IMR-90 (cell line): ENCODE measurements around the gene HOXB7. TPM values are rescaled to one million over a fixed set of nuclear protein-coding genes. Genes with fewer than 3 reads are reported as not detected.

Experiments
- ATAC-seq: fragments of 200-7000 bp; cut with Tn5 transposase; 2 replicates; pipeline ENCODE4 v1.9.1; 2020; ENCODE audit warnings: low read depth, mild to moderate bottlenecking, moderate library complexity
- BruUV-seq: library from RNA; stranded (reverse); fragments of 400-500 nt; replicated peaks from 2 replicates; lab custom pipeline; 2021; lab: Mats Ljungman, UMichigan
- CTCF ChIA-PET: fragments of 300-600 bp; formaldehyde crosslinking; extraction: SDS; loops from one replicate; lab custom pipeline; 2021; ENCODE audit warnings: antibody characterized with exemption; lab: Yijun Ruan, JAX
- POLR2A ChIA-PET: fragments of 300-600 bp; sonication (Branson Sonifier 250); formaldehyde crosslinking; loops from one replicate; lab custom pipeline; 2022; ENCODE audit warnings: antibody characterized with exemption; ENCODE audit not compliant: unreplicated experiment; lab: Charles Lee
- DNase-seq: peaks from one replicate; pipeline ENCODE4 v3.0.0; 2013
- H2AFZ ChIP-seq: replicated peaks from 2 replicates; pipeline ENCODE3; 2013; ENCODE audit warnings: low read length, mild to moderate bottlenecking; ENCODE audit not compliant: poor library complexity
- H2AK5ac ChIP-seq: 2 replicates; pipeline ENCODE4 v1.6.1; 2013; ENCODE audit warnings: low read depth, low read length, inconsistent platforms
- H2AK9ac ChIP-seq: replicated peaks from 2 replicates; pipeline ENCODE3; 2013; ENCODE audit warnings: mild to moderate bottlenecking, low read depth, low read length, moderate library complexity; ENCODE audit not compliant: poor library complexity
- H2BK120ac ChIP-seq: 2 replicates; pipeline ENCODE4 v1.6.1; 2013; ENCODE audit warnings: low read depth, low read length, inconsistent platforms
- H2BK15ac ChIP-seq: 3 replicates; pipeline ENCODE4 v1.6.1; 2013; ENCODE audit warnings: low read depth, low read length, inconsistent platforms
- H2BK20ac ChIP-seq: 2 replicates; pipeline ENCODE4 v1.6.1; 2013; ENCODE audit warnings: low read depth, mild to moderate bottlenecking, inconsistent platforms, low read length, moderate library complexity
- H2BK5ac ChIP-seq: 2 replicates; pipeline ENCODE4 v1.6.1; 2013; ENCODE audit warnings: mild to moderate bottlenecking, low read depth, low read length, inconsistent platforms; ENCODE audit not compliant: poor library complexity, severe bottlenecking
- H3K14ac ChIP-seq: replicated peaks from 2 replicates; pipeline ENCODE4 v1.6.1; 2013; ENCODE audit warnings: low read depth, low read length, inconsistent platforms
- H3K18ac ChIP-seq: 2 replicates; pipeline ENCODE4 v1.6.1; 2013; ENCODE audit warnings: low read depth, low read length, control low read depth
- H3K23ac ChIP-seq: 2 replicates; pipeline ENCODE4 v1.6.1; 2013; ENCODE audit warnings: low read depth, low read length, inconsistent platforms
- H3K27ac ChIP-seq: 2 replicates; pipeline ENCODE4 v1.5.1; 2013; ENCODE audit warnings: mild to moderate bottlenecking, control low read depth, low read length; ENCODE audit not compliant: insufficient read depth
- H3K27me3 ChIP-seq: 2 replicates; pipeline ENCODE4 v1.6.1; 2013; ENCODE audit warnings: low read length; ENCODE audit not compliant: control insufficient read depth, insufficient read depth
- H3K36me3 ChIP-seq: 2 replicates; pipeline ENCODE4 v1.6.1; 2013; ENCODE audit warnings: low read length, mixed read lengths; ENCODE audit not compliant: control insufficient read depth, insufficient read depth
- H3K4ac ChIP-seq: 2 replicates; pipeline ENCODE4 v1.6.1; 2013; ENCODE audit warnings: low read depth, low read length, inconsistent platforms
- H3K4me1 ChIP-seq: 2 replicates; pipeline ENCODE4 v1.6.1; 2013; ENCODE audit warnings: low read length, mixed read lengths; ENCODE audit not compliant: control insufficient read depth, insufficient read depth
- H3K4me2 ChIP-seq: 2 replicates; pipeline ENCODE4 v1.6.1; 2013; ENCODE audit warnings: low read depth, mild to moderate bottlenecking, control low read depth, low read length, moderate library complexity
- H3K4me3 ChIP-seq: 2 replicates; pipeline ENCODE4 v1.5.1; 2013; ENCODE audit warnings: low read depth, mild to moderate bottlenecking, control low read depth, low read length, moderate library complexity; ENCODE audit not compliant: insufficient read depth
- H3K56ac ChIP-seq: 2 replicates; pipeline ENCODE4 v1.6.1; 2013; ENCODE audit warnings: low read length, inconsistent platforms; ENCODE audit not compliant: insufficient read depth; ENCODE audit errors: extremely low read depth
- H3K79me1 ChIP-seq, 2 experiments: 2 replicates each; pipeline ENCODE4 v1.6.1; 2013; ENCODE audit warnings: low read length in 2 of 2, inconsistent platforms in 1 of 2, low read depth in 1 of 2
- H3K9ac ChIP-seq: 2 replicates; pipeline ENCODE4 v1.6.1; 2013; ENCODE audit warnings: low read depth, low read length, control low read depth
- H3K9me1 ChIP-seq: 2 replicates; pipeline ENCODE4 v1.6.1; 2013; ENCODE audit warnings: low read length, inconsistent platforms; ENCODE audit not compliant: insufficient read depth
- H3K9me3 ChIP-seq: 2 replicates; pipeline ENCODE4 v1.6.1; 2013; ENCODE audit warnings: low read length; ENCODE audit not compliant: control insufficient read depth, insufficient read depth
- H4K20me1 ChIP-seq: 2 replicates; pipeline ENCODE4 v1.6.1; 2013; ENCODE audit warnings: low read length, inconsistent platforms; ENCODE audit not compliant: insufficient read depth
- H4K5ac ChIP-seq: 2 replicates; pipeline ENCODE4 v1.6.1; 2013; ENCODE audit warnings: mild to moderate bottlenecking, low read depth, low read length, control low read depth
- H4K8ac ChIP-seq, 2 experiments: 2 replicates each; pipeline ENCODE4 v1.6.1; 2013; ENCODE audit warnings: low read depth in 2 of 2, low read length in 2 of 2, control low read depth in 1 of 2, inconsistent platforms in 1 of 2
- H4K91ac ChIP-seq: 2 replicates; pipeline ENCODE4 v1.6.1; 2013; ENCODE audit warnings: low read depth, low read length, inconsistent platforms; ENCODE audit not compliant: insufficient read depth
- BHLHE40 ChIP-seq: fragments of 150-350 bp; IDR thresholded peaks from 2 replicates; pipeline ENCODE4 v1.6.1; 2016; ENCODE audit warnings: mild to moderate bottlenecking, low read depth, low read length
- MAZ ChIP-seq: IDR thresholded peaks from 2 replicates; pipeline ENCODE4 v1.6.1; 2012; ENCODE audit warnings: low read depth, mild to moderate bottlenecking, low read length, improper control_type of control experiment, moderate library complexity, borderline replicate concordance
- WGBS, 2 experiments: methylation state at CpG; one replicate each; pipeline versions ENCODE4 v1.1.5 to v1.1.7; 2013; ENCODE audit warnings: missing lambda C conversion rate in 2 of 2; ENCODE audit not compliant: insufficient read length in 1 of 2; ENCODE audit errors: extremely low coverage in 2 of 2; 5-methylcytosine and 5-hydroxymethylcytosine counted together
- dilution Hi-C: fragments of 300-500 bp; cut with HindIII; formaldehyde crosslinking; loops from one replicate; pipeline ENCODE4 v1.14.3; 2018; ENCODE audit warnings: low sequenced_read_pairs; ENCODE audit not compliant: unreplicated experiment
- in situ Hi-C: fragments of 300-500 bp; cut with MboI; formaldehyde crosslinking; loops from 3 replicates; pipeline ENCODE4 v1.14.3; 2019; ENCODE audit warnings: low sequenced_read_pairs, inconsistent platforms, mixed read lengths
- intact Hi-C: fragments of 100-400 bp; cut with micrococcal nuclease; formaldehyde crosslinking; loops from 2 replicates; pipeline ENCODE4 v1.10.0; 2022
- polyA plus RNA-seq, 3 experiments: library from polyadenylated mRNA; depleted of rRNA; stranded (reverse); fragments of >200 nt; gene quantifications; 2 replicates each; pipeline ENCODE4 v1.2.3, GENCODE V29; 2012; ENCODE audit warnings: low replicate concordance in 1 of 3
- total RNA-seq: library from RNA; depleted of rRNA; stranded (reverse); fragments of >200 nt; gene quantifications from 2 replicates; pipeline ENCODE4 v1.2.3, GENCODE V29; 2012

HOXB7 gene
- total and polyA plus RNA-seq, 2 of the 4 experiments (the other 2 are of a cell fraction) = 1.8 to 6.7 TPM

DNA sequence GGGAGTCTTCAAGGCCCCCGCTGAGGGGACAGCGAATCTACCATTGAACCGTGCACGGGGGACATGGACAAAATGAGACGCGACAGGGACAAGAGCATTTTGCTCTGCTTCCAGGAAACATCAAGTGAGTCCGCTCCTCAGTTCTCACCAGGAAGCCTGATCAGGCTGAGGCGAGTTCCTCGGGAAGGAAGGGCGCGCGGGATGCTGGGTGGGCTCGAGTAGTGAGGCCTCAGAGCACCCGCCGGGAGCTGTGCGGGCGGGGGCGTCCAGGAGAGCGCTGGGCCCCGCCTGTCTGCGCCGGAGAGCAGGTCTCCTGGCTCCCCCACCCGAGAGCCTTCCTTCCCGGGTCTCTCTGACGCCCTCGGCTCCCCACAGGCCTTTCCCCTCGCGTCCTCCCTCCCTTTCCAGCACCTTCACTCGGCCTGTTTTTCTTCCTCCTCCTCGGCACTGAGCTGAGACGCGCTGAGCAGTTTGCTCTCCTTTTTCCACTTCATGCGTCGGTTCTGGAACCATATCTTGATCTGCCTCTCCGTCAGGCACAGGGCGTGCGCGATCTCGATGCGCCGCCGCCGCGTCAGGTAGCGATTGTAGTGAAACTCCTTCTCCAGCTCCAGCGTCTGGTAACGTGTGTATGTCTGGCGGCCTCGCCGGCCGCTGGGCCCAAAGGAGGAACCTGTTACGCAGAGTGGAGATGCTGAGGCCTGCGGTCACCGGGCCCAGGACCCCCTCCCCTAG, 14.7 kb downstream of the HOXB7 start:
- in situ Hi-C loops = loop anchor here (5.0 to 10.0 kb wide), 2 partner anchors 259 to 571 kb away; no protein-coding TSS in a partner anchor
- H3K27ac ChIP-seq = peak overlapping the region; percentile 99

More for the DNA sequence above, 14.7 kb downstream of the HOXB7 start:
- Histone ChIP-seq H3K4me1 (peaks cover 12% of the 10 kb centered on the region), H3K27me3 (no peaks in the 10 kb centered on the region), H3K9ac (peak overlapping the region; percentile 99), H3K23ac (peak overlapping the region; percentile 98), H4K5ac (peak overlapping the region; percentile 61), H2BK20ac (peak overlapping the region; percentile 48; the same call in 1 of the 2 replicates), H3K14ac (peak overlapping the region; percentile 97), H4K91ac (peak overlapping the region; percentile 92), H4K8ac (peak overlapping the region; percentile 88 to 90), H3K4me2 (peak overlapping the region; percentile 95), H2AK9ac (peak overlapping the region; percentile 96), H3K4ac (peak overlapping the region; percentile 98), H2AFZ (peak overlapping the region; percentile 71), H3K9me3 (no peaks in the 10 kb centered on the region), H4K20me1 (peaks cover 11% of the 10 kb centered on the region), H3K18ac (peak overlapping the region; percentile 87), H3K79me1 (peaks cover 17 to 30% of the 10 kb centered on the region in 2 experiments; a peak in 3 of 4 replicates), H2BK15ac (peak overlapping the region; percentile 82; the same call in 1 of the 3 replicates), H3K56ac (peak overlapping the region; percentile 87), H2BK5ac (peak overlapping the region; percentile 95), H2AK5ac (peak overlapping the region; percentile 96), H3K9me1 (0 out of 2 replicates have a peak, but pooled peaks cover 3% of the 10 kb centered on the region), H3K36me3 (peaks cover 12% of the 10 kb centered on the region; the same call in 1 of the 2 replicates), H2BK120ac (peak overlapping the region; percentile 90), H3K4me3 (peak overlapping the region; percentile 78)
- dilution Hi-C loops = no loop called here
- ATAC-seq (no peak), DNase-seq (peak; percentile 53)
- TF ChIP-seq MAZ (0 out of 2 replicates have a peak, but pooled peaks have one; percentile 33), BHLHE40 (no peak)
- ChIA-PET CTCF (interaction anchor here (1.7 kb wide), 1 partner anchor 244 kb away, joined by 5 read pairs; no protein-coding TSS in a partner anchor), POLR2A (interaction anchor here (0.7 to 1.1 kb wide), 2 partner anchors 17 to 268 kb away, joined by 4 to 12 read pairs; no protein-coding TSS in a partner anchor)
- WGBS, 2 experiments = 1% methylated on average over 29 of the region's 54 CpGs; no CpG with 5 or more reads in 1 of the 2 experiments
- no TSS peak for BruUV-seq
- intact Hi-C loops = no loop called here
